Activated T-helper 1 cell treated with anti-CD3 and anti-CD28 coated beads, Interleukin-2, amount 50 U/mL, for 16 hours (primary cell): ENCODE measurements around the gene FGF19.

Source experiments
- DNase-seq, 2 donors: peaks; one replicate each; pipeline ENCODE4 v3.0.0-alpha.2; 2020; ENCODE audit warnings: low read depth in 1 of 2, low spot score in 1 of 2

FGF19 gene

DNA sequence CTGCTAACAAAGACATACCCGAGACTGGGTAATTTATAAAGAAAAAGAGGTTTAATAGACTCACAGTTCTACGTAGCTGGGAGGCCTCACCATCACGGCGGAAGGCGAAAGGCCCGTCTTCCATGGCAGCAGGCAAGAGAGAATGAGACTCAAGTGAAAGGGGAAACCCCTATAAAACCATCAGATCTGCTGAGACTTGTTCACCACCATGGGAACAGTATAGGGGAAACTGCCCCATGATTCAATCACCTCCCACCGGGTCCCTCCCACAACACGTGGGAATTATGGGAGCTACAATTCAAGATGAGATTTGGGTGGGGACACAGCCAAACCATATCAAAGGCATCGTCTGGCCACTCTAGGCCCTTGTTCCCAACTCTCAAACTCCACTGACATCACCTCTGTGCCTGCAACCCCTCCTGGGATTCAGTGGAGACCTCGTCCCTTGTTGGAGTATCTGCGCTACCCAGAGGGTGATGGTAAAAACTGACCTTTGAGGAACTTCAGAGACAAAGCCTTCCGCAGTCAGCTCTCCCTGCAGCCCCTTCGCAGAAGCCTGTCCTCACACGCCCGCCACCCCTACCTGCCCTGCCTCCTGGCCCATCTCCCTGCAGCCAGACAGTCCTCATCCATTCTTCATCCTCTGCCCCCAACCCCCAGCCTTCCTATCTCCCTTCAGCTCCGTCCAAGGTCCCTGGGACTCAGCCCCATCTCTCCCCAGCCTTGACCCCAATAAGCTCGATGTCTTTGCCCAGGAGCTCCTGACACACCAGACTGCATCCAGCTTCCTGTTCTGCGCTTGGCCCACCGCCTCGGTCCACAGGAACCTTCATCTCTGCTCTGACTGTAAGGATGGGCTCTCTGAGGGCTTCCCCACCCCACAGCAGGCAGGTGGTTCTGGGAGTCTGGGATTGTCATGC lies 47.0 kb downstream of the FGF19 start:
- DNase-seq = no peak

DNA sequence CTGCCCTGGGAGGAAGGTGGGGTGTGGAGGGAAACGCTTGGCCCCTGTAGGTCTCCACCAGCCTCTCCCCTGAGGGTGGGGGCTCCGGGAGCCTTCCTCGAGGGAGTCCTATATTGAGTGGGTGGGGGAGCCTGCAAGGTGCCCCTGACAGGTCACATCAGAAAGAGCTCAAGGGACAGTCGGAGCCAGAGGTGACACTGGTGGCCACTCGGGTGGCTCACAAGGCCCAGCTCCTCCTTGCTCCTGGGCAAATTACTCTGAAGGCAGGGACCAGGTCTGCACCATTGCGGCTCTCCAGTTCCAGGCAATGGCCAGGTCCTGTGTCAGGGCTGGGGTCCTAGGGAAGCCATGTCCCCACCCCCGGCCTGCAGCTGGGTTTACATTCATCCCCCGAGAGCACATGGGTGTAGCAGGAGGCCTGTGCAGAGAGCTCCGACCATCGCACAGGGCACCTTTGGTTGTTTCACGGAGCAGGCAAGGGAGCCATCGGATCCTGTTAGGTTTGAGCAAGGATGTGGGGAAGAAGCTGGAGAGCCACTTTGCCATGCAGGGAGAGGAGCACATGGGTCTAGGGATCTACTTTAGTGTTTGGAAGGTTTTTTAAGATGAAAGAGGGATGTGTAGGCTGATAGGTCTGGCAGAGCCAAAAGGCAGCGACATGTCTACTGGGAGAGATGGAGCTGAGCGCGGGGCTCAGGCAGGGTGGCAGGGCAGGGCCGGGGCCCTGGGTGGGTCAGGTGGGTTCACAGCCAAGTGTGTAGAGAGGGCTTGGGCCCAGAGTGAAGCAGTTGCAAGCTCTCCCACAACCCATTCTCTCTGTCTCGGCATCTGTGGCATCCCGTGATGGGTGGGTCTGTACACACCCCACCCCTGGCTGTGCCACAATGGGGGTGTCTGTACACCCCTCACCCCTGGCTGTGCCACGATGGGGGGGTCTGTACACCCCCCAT lies 48.1 kb downstream of the FGF19 start:
- DNase-seq = no peak

DNA sequence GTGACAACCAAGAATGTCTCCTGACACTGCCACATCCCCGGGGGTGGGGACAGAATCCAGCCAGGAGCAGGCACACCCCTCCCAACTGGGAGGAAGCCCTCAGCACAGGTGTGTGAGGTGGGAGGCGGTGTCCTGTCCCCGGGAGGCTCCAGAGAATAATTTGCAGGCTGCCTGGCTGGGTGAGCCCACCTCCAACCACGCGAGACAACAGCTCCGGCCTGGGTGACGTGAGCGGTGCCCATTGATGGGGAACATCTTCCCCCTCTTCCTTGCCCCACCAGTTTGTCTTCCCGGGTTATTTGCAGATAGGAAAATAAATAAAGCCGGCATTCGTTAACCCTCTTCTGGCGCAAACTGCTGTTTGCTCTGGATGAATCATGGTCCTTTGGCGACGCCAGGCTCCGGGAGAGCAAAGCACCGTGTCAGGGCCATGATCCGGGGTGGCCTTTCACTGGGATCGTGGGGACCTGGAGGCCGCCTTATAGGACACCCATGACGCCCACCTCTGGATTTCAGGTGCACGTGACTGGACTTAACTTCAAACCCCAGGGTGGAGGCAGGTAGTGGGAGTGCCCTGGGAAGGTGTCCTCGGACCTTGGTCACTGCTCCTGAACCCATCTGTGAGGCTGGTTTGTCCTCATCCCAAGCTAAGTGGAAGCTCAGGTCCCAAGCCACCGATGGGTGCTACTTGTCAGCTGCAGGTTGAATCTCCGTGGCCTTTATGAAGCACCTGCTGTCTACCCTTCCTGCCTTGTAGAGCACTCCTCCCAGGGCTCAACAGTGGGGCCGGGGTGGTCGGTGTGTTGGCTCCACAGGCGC lies 49.0 kb downstream of the FGF19 start:
- DNase-seq = no peak

DNA sequence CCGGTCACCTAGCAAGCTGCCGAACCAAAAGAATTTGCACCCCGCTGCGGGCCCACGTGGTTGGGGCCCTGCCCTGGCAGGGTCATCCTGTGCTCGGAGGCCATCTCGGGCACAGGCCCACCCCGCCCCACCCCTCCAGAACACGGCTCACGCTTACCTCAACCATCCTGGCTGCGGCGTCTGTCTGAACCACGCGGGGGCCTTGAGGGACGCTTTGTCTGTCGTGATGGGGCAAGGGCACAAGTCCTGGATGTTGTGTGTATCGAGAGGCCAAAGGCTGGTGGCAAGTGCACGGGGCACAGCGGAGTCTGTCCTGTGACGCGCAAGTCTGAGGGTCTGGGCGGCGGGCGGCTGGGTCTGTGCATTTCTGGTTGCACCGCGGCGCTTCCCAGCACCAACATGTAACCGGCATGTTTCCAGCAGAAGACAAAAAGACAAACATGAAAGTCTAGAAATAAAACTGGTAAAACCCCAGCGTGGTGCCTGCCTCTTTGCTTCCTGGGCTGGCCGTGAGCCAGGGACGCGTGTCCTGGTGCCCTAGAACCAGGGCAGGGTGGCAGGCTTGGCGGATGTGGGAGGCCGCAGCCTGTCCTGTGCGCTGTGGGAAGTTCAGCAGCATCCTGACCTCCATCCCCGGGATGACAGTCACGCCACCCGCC lies 49.7 kb downstream of the FGF19 start:
- DNase-seq = no peak

DNA sequence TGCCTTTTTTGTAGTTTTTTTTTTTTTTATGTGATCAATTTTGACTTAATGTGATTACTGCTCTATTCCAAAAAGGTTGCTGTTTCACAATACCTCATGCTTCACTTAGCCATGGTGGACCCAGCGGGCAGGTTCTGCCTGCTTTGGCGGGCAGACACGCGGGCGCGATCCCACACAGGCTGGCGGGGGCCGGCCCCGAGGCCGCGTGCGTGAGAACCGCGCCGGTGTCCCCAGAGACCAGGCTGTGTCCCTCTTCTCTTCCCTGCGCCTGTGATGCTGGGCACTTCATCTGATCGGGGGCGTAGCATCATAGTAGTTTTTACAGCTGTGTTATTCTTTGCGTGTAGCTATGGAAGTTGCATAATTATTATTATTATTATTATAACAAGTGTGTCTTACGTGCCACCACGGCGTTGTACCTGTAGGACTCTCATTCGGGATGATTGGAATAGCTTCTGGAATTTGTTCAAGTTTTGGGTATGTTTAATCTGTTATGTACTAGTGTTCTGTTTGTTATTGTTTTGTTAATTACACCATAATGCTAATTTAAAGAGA lies 50.3 kb downstream of the FGF19 start:
- DNase-seq = no peak

DNA sequence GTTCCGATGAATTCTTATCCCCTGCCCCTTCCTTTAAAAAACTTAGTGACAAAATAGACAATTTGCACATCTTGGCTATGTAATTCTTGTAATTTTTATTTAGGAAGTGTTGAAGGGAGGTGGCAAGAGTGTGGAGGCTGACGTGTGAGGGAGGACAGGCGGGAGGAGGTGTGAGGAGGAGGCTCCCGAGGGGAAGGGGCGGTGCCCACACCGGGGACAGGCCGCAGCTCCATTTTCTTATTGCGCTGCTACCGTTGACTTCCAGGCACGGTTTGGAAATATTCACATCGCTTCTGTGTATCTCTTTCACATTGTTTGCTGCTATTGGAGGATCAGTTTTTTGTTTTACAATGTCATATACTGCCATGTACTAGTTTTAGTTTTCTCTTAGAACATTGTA lies 50.8 kb downstream of the FGF19 start:
- DNase-seq = no peak

DNA sequence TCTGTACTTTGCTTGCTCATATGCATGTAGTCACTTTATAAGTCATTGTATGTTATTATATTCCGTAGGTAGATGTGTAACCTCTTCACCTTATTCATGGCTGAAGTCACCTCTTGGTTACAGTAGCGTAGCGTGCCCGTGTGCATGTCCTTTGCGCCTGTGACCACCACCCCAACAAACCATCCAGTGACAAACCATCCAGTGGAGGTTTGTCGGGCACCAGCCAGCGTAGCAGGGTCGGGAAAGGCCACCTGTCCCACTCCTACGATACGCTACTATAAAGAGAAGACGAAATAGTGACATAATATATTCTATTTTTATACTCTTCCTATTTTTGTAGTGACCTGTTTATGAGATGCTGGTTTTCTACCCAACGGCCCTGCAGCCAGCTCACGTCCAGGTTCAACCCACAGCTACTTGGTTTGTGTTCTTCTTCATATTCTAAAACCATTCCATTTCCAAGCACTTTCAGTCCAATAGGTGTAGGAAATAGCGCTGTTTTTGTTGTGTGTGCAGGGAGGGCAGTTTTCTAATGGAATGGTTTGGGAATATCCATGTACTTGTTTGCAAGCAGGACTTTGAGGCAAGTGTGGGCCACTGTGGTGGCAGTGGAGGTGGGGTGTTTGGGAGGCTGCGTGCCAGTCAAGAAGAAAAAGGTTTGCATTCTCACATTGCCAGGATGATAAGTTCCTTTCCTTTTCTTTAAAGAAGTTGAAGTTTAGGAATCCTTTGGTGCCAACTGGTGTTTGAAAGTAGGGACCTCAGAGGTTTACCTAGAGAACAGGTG lies 51.8 kb downstream of the FGF19 start:
- DNase-seq = no peak

DNA sequence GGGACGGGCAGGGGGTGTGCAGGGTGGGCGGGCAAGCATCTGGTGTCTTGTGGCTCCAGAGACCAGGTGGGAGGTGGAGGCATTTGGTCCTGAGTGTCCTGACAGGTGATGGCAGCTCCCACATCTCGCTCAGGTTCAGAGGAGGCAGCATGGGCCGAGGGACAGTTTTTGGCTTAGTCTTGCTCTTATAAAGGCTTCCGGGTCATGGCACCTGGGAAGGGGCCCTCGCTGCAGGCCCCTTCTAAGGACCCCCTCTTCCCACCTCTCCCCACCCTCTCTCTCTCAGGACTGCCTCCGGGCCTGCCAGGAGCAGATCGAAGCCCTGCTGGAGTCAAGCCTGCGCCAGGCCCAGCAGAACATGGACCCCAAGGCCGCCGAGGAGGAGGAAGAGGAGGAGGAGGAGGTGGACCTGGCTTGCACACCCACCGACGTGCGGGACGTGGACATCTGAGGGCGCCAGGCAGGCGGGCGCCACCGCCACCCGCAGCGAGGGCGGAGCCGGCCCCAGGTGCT lies 52.9 kb downstream of the FGF19 start:
- no peak for DNase-seq

DNA sequence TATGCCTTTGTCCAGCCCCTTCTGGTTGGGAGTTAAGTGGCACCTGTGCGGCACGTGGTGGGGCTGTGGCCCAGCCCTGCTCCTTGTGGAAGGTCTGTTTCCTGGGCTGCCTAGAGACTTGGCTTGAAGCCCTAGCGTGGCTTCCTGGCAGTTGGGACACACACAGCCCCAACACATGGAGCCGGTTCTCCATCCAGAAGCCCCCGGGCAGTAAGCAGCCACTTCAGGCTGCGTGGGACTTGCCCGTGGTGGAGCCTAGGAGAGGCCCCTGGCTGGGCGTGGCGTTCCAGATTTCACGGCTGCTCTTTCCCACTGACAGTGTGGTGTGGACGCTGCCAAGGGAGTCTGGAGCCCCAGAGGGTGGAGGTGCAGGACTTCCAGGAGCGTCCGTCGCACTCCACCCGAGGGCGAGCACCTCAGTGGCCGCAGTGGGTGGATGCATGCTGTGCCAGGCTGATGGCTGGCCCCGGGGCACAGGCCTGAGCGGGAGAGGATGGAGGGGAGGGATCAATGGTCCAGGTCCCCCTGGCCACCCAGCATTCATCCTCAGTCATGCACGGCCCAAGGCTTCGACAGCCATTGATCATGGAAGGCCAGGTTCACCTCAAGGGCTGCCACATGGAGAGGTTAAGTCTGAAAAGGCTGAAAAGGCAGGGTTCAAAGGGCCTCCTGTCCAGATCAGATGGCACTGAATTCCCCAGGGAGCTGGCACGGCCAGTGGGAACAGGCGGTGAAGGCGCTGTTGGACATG lies 53.6 kb downstream of the FGF19 start:
- DNase-seq = no peak

DNA sequence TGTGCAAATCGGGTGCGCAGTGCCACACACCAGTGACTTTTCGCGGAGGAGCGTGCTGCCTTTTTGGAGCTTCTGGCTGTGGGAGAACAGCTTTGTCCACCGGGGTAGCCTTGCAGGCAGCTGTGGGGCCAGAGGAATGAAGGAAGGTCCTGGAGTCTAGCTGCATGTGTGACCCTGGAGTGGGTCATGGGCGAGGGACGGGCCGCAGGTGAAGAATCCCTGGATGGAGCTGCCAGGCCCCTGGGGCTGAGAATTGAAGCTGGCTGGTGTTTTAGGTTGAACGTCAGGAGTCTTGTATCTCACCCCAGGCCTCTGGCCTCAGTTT lies 54.3 kb downstream of the FGF19 start:
- no peak for DNase-seq

DNA sequence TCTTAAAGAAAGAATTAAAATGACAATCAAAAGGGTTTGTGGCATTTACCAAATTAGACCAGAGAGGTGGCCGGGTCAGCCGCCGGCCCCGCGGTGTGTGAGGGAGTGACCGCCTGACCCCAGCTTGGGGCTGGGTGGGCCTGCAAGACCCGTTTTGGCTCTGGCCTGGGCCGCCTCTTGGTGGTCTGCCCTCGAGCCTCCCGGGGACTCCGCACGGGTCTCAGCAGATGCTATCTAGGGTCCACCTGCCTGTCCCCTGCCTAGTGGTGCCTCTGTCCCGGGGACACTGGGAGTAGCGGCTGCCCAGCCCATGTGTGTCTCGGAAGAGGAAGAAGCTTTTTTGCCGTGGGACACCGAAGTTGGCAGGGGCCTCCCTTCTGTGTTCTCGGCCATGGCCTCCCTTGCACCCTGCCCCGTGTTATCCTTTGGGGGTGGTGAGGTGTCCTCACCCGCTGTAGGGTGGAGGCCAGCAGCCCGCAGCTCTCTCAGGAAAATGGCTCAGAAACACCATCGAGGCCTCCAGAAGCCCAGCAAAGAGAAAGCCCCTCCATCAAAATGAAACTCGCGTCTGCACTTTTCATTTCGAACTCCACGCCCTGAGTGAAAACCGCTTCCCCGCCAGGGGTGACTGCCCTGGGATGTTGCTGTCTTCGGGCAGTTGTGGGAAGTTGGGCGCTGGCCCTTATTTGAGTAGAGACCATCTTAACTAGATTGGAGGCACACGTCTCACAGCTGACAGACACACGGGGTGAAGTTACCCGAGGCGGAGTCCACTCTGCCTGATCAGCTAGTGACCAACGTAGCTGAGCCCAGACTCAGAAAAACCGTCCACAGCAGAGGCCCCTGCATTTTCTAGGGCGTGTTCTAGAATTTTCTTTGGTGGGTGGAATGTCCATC lies 54.9 kb downstream of the FGF19 start:
- DNase-seq = no peak
